Peyer's patch (tissue), 4 donors: ENCODE results near the gene GFOD2. TPM values are rescaled to one million over a fixed set of nuclear protein-coding genes. Genes with fewer than 3 reads are reported as not detected.

Source experiments
- DNase-seq, 3 donors: peaks; one replicate each; pipeline ENCODE4 v3.0.0-alpha.2; 2017 to 2019
- H3K27ac ChIP-seq, 4 donors: fragments of 200-600 bp; sonication (generic); one replicate each; pipeline ENCODE4 v1.5.1; 2016 to 2019
- H3K27me3 ChIP-seq, 2 donors: fragments of 200-600 bp; sonication (generic); one replicate each; pipeline ENCODE4 v1.5.1; 2019
- H3K36me3 ChIP-seq, 3 donors: fragments of 200-600 bp; sonication (generic); one replicate each; pipeline ENCODE4 v1.5.1; 2016 to 2019
- H3K4me1 ChIP-seq, 4 donors: fragments of 200-600 bp; sonication (generic); one replicate each; pipeline ENCODE4 v1.5.1; 2016 to 2019
- H3K4me3 ChIP-seq, 4 donors: fragments of 200-600 bp; sonication (generic); 1 replicate in 3 of 4; 2 replicates in 1 of 4; pipeline ENCODE4 v1.5.1; 2016 to 2019; ENCODE audit warnings: mild to moderate bottlenecking in 1 of 4
- H3K9me3 ChIP-seq, 4 donors: fragments of 200-600 bp; sonication (generic); one replicate each; pipeline ENCODE4 v1.5.1; 2016 to 2019; ENCODE audit warnings: mild to moderate bottlenecking in 1 of 4
- POLR2A ChIP-seq, 2 donors: fragments of 450-650 bp; IDR thresholded peaks; one replicate each; pipeline ENCODE4 v1.5.1; 2017; ENCODE audit warnings: antibody characterized with exemption in 2 of 2, mild to moderate bottlenecking in 2 of 2, moderate library complexity in 2 of 2
- total RNA-seq, 4 donors: library from RNA; depleted of rRNA; stranded (reverse); fragments of >200 nt; gene quantifications; one replicate each; pipeline ENCODE4 v1.1.0, GENCODE V29; 2016
- TF ChIP-seq, protein P1 (sequence below), 6 experiments: fragments of 450-650 bp in 4 of 6; fragments of 200-600 bp in 2 of 6; sonication (generic) in 1 of 6; IDR thresholded peaks; one replicate each; pipeline ENCODE4 v1.5.1; 2017 to 2019; ENCODE audit warnings: antibody characterized with exemption in 6 of 6, mild to moderate bottlenecking in 3 of 6, moderate library complexity in 1 of 6

Gene GFOD2
- total RNA-seq, 4 donors from 2014 or later, result 9.9 to 40.7 (median 24.6) TPM

DNA sequence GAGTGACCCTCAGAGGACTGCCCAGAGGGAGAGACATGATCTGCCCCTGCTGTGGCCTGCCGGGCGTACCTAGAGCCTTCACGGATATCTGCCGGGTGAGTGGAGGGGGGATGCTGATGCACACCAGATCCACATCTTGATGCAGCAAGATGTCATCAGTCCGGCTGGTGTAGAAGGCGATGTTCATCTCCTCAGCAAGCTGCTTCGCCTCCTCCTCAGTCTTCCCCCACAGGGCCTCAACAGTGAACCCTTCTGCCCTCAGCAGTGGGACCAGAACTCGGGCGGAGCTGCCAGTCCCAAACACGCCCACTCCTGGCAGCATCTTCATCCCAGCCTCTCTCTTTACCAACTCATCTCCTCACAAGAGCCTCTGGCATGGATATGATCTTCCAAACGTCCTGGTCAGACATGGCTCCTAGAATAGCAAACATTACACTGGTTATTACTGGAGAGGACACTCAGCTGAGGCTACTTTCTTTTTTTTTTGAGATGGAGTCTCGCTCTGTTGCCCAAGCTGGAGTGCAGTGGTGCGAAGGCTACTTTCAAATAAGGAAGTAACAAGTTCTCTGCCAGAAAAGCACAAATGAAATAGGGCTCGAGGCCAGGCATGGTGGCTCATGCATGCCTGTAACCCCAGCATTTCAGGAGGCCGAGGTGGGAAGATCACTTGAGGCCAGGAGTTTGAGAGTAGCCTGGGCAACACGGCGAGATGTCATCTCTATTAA, 33.6 kb downstream of the GFOD2 start:
- peak in 1 of 3 donors; percentile 46 for DNase-seq

DNA sequence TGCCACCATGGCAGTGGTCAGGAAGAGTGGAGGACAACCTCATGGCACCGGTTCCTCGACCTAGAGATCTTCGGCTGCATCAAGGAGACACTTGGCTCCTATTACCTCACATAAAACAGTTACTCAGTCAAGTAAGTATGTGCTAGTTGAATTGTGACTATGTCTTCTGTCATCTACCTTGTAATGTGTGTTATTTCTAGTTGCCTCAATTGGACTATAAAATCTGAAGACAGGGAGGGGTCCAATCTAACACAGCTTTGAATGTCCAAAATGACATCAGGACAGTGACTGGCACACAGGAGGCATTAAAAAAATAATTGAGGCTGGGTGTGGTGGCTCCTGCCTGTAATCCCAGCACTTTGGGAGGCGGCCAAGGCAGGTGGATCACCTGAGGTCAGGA, 35.3 kb downstream of the GFOD2 start:
- TF ChIP-seq, protein P1, sequence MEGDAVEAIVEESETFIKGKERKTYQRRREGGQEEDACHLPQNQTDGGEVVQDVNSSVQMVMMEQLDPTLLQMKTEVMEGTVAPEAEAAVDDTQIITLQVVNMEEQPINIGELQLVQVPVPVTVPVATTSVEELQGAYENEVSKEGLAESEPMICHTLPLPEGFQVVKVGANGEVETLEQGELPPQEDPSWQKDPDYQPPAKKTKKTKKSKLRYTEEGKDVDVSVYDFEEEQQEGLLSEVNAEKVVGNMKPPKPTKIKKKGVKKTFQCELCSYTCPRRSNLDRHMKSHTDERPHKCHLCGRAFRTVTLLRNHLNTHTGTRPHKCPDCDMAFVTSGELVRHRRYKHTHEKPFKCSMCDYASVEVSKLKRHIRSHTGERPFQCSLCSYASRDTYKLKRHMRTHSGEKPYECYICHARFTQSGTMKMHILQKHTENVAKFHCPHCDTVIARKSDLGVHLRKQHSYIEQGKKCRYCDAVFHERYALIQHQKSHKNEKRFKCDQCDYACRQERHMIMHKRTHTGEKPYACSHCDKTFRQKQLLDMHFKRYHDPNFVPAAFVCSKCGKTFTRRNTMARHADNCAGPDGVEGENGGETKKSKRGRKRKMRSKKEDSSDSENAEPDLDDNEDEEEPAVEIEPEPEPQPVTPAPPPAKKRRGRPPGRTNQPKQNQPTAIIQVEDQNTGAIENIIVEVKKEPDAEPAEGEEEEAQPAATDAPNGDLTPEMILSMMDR (IDR thresholded peaks at IDR 0.05), result no peak
- no peak for TF ChIP-seq POLR2A (IDR thresholded peaks at IDR 0.05)
- H3K4me1 ChIP-seq, result no peaks in the 10 kb centered on the region
- H3K27ac ChIP-seq, result no peak overlapping the region
- no peak overlapping the region for H3K4me3 ChIP-seq
- no peak for DNase-seq
- no peaks in the 10 kb centered on the region for H3K27me3 ChIP-seq
- peaks cover 0 to 28% (median 0%) of the 10 kb centered on the region in 3 donors for H3K36me3 ChIP-seq
- H3K9me3 ChIP-seq, result no peaks in the 10 kb centered on the region

More for the DNA sequence above, 33.6 kb downstream of the GFOD2 start:
- H3K4me3 ChIP-seq, result no peak overlapping the region
- H3K9me3 ChIP-seq, result no peaks in the 10 kb centered on the region
- H3K4me1 ChIP-seq, result no peaks in the 10 kb centered on the region
- peak overlapping the region in 2 of 4 donors; percentile 12 to 35 for H3K27ac ChIP-seq
- H3K36me3 ChIP-seq, result peaks cover 0 to 28% (median 0%) of the 10 kb centered on the region in 3 donors
- TF ChIP-seq POLR2A (IDR thresholded peaks at IDR 0.05), result no peak
- TF ChIP-seq, protein P1 (IDR thresholded peaks at IDR 0.05), result no peak
- no peaks in the 10 kb centered on the region for H3K27me3 ChIP-seq

DNA sequence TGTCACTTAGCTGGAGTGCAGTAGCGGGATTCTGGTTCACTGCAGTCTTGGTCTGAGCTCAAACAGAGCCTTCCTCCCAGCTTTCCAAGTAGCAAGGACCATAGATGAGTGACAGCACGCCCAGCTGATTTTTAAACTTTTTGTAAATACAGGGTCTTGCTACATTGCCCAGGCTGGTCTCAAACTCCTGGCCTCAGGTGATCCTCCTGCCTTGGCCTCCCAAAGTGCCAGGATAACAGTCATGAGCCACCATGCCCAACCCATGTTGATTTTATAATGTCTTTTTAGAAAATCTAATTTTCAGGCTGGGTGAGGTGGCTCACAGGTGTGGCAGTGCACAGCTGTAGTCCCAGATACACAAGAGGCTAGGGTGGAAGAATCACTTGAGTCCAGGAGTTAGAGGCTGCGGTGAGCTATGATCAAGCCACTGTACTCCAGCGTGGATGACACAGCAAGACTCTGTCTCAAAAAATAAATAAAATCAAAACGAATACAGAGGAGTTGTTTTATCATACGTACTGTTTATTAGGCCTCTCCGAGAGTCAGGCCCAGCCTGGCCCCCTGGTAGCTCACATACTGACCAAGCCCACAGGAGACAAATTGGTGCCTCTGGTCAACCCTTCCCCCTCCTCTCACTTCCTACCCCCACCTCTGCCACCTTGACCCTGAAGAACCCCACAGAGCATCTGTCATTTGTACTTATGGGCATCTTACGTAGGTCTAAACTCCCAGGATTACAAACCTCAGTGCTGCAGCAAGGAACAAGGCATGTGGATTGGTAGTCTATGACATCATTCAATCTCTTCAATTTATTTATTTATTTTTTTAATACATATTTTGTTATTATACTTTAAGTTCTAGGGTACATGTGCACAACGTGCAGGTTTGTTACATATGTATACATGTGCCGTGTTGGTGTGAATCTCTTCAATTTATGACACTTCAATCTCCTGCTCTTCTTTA, 38.9 kb downstream of the GFOD2 start:
- H3K4me1 ChIP-seq, result peaks cover 0 to 1% (median 0%) of the 10 kb centered on the region in 4 donors
- no peak overlapping the region for H3K27ac ChIP-seq
- no peaks in the 10 kb centered on the region for H3K27me3 ChIP-seq
- DNase-seq, result no peak
- H3K36me3 ChIP-seq, result peaks cover 0 to 20% (median 0%) of the 10 kb centered on the region in 3 donors
- H3K4me3 ChIP-seq, result no peak overlapping the region
- TF ChIP-seq, protein P1 (IDR thresholded peaks at IDR 0.05), result no peak
- no peak for TF ChIP-seq POLR2A (IDR thresholded peaks at IDR 0.05)
- no peaks in the 10 kb centered on the region for H3K9me3 ChIP-seq

DNA sequence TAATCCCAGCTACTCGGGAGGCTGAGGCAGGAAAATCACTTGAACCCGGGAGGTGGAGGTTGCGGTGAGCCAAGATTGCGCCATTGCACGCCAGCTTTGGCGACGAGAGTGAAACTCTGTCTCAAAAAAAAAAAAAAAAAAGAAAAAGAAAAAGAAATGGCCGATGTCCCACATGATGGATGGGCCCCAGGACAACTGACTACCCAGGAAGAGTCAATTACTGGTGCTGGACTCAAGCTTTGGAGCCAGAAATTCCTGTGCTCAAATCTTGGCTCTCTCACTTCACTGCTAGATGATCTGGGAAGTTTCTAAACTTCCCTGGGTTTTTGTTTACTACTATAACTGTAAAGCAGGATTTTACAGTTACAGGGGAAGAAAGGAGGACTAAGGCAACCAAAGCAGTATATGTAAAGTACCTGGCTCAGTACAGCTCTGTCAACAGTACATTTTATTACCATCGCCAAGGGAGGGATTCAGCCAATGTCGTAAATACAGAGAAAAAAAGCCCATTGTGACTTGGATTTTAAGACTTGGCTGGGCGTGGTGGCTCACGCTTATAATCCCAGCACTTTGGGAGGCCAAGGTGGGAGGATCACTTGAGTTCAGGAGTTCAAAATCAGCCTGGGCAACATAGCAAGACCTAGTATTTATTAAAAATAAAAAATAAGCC, 40.6 kb downstream of the GFOD2 start:
- H3K27ac ChIP-seq, result no peak overlapping the region
- peaks cover 0 to 8% (median 0%) of the 10 kb centered on the region in 3 donors for H3K36me3 ChIP-seq
- H3K4me1 ChIP-seq, result peaks cover 0 to 12% (median 0%) of the 10 kb centered on the region in 4 donors
- H3K27me3 ChIP-seq, result no peaks in the 10 kb centered on the region
- TF ChIP-seq, protein P1 (IDR thresholded peaks at IDR 0.05), result no peak
- no peak for TF ChIP-seq POLR2A (IDR thresholded peaks at IDR 0.05)
- H3K9me3 ChIP-seq, result no peaks in the 10 kb centered on the region
- no peak for DNase-seq
- no peak overlapping the region for H3K4me3 ChIP-seq

DNA sequence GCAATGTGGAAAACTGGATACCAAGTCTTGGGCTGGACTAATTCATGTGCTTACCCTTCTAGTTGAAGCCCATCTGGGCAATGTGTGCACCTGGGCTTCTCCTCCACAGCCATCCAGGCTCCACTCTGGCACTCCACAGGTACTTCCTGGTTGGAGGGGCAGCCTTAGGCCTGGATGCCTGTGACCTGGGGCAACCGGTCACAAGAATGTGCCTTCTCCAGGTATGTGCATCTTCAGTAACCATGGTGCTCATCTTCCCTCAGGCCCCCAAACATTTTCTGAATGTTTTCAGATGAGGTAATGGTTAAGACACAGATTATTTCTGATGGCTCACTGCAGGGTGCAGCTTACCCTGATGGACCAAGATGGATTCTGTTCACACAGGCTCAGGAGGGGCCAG, 41.4 kb downstream of the GFOD2 start:
- DNase-seq, result no peak
- H3K27me3 ChIP-seq, result no peaks in the 10 kb centered on the region
- no peaks in the 10 kb centered on the region for H3K9me3 ChIP-seq
- H3K4me3 ChIP-seq, result no peak overlapping the region
- H3K4me1 ChIP-seq, result peaks cover 0 to 19% (median 2%) of the 10 kb centered on the region in 4 donors
- H3K36me3 ChIP-seq, result peaks cover 0 to 2% (median 0%) of the 10 kb centered on the region in 3 donors
- no peak overlapping the region for H3K27ac ChIP-seq
- TF ChIP-seq POLR2A (IDR thresholded peaks at IDR 0.05), result no peak
- TF ChIP-seq, protein P1 (IDR thresholded peaks at IDR 0.05), result no peak
